Daoy (cell line): Measurements from ENCODE around the gene LGALS9. TPM values are rescaled to one million over a fixed set of nuclear protein-coding genes. Genes with fewer than 3 reads are reported as not detected.
"Not testable (repeated sequence)": the region's sequence is repeated elsewhere in the genome, so short reads cannot be mapped to it uniquely, and the experiment has no call there.

Source experiments
- DNase-seq: peaks from one replicate; pipeline ENCODE4 v3.0.0-alpha.2; 2015; ENCODE audit warnings: low read depth
- total RNA-seq: library from RNA; depleted of rRNA; stranded (reverse); fragments of >200 nt; shearing (Covaris generic); gene quantifications from 2 replicates; pipeline ENCODE4 v1.2.3, GENCODE V29; 2014

The LGALS9 gene
- total RNA-seq, 1 experiment from 2014 or later: 2.2 TPM

- no peak for DNase-seq
Measured at GRCh38 chr17:27654136-27654535, 23.1 kb downstream of the LGALS9 start.

GRCh38 chr17:27654654-27655524 is 23.9 kb downstream of the LGALS9 start:
- peak; percentile 80 for DNase-seq

- DNase-seq: not testable (repeated sequence)
Measured at GRCh38 chr17:27655525-27656111, 24.6 kb downstream of the LGALS9 start.

- not testable (repeated sequence) for DNase-seq
Measured at GRCh38 chr17:27656620-27657019, 25.6 kb downstream of the LGALS9 start.

DNA sequence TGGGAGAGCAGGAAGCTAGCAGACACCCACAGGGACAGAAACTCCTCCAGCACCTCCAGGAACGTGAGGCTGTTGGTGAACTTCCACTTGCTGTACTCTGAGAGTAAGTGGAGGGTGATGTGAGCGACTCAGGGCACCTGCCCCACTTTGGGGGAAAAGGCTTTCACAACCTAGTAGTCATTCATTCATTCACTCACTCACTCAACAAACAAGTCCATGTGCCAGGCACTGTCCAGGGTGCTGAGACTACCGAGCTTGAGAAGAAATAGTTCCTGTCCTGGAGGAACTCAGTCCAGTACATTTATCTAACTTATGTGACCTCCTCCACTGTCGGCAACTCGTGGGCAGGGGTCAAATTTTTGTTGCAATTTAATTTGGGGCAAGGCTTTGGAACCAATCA is 26.6 kb downstream of the LGALS9 start:
- DNase-seq: no peak

DNA sequence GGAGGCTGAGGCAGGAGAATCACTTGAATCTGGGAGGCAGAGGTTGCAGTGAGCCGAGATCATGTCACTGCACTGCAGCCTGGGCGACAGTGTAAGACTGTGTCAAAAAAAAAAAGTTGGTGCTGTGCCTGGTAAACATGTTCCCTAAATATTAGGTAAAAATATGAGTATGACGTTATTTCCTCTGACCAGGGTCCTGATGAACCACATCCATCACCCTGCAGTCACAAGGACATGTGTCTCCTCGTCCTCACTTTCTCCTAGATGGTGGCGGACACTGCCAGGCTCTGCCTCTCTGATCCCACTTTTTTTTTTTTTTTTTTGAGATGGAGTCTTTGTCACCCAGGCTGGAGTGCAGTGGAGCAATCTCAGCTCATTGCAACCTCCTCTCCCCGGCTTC is 28.7 kb downstream of the LGALS9 start:
- DNase-seq: no peak

- no peak for DNase-seq
Measured at GRCh38 chr17:27660436-27660835, 29.4 kb downstream of the LGALS9 start.

DNA sequence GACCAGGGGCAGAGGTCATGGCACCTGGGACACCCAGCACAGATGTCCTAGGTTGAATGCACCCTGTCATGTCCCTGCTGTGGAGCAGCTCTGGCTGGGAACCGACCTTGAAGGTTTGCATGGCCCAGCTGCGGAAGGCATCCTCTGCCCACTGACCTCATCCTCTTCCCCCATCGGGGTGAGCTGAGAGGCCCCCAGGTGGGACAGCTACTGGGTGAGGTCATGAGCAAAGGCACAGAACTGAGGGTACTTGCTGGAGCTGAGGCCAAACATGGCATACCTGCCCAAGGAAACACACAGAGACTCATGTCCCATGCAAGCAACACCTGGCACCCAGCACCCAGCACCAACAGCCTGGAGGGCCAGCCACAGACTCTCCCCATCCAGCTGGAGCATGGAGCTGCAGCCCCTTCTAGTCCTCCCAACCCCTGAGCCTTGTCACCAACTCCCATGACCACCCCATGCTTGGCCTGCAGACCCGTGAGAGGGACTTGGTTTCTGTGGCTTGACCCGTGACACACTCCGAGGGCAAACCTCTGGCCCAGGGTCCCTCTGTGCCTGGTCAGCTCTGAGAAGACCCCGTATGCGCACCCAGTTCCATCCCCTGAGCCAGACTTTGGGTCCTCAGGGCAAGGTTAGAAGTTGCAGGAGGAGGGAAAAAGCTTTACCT is 33.1 kb downstream of the LGALS9 start:
- no peak for DNase-seq

- DNase-seq: no peak
Measured at GRCh38 chr17:27664606-27664965, 33.6 kb downstream of the LGALS9 start.

DNA sequence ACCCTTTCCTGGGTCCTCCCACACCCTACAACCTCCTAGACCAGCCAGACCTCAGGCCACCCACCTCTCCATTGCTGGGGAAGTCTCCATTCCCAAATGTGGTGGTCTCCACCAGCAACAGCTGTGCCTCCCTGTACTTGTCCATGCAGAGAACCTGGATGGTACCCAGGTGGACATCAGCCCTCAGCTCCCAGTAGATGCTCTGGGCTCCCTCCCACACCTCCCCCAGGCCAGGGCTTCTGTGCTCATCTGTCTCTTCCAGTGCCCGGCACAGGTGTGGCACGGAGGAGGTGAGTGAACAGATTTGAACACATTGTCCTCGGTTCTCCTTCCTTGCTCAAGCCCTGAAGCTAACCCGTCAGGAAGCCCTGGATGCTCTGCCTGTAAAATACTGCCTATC is 34.6 kb downstream of the LGALS9 start:
- DNase-seq: no peak

DNA sequence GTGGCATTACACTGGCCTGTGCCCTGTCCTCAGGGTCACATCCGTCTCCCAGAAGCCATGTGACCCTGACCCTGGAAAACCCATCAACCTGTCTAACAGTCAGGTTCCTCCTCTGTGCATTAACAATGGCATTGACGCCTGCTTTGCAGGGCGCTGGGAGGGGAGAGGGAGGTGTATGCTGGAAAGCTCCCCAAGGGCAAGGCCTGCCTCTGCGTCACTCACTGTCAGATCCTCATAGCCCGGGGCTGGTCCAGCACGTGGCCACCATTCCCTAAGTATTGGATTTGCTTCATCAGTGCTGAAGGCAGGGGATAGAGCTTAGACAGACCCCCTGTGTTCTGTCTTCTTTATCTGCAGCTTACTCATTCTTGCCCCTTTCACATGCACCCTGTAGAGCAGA is 35.3 kb downstream of the LGALS9 start:
- DNase-seq: not testable (repeated sequence)

DNA sequence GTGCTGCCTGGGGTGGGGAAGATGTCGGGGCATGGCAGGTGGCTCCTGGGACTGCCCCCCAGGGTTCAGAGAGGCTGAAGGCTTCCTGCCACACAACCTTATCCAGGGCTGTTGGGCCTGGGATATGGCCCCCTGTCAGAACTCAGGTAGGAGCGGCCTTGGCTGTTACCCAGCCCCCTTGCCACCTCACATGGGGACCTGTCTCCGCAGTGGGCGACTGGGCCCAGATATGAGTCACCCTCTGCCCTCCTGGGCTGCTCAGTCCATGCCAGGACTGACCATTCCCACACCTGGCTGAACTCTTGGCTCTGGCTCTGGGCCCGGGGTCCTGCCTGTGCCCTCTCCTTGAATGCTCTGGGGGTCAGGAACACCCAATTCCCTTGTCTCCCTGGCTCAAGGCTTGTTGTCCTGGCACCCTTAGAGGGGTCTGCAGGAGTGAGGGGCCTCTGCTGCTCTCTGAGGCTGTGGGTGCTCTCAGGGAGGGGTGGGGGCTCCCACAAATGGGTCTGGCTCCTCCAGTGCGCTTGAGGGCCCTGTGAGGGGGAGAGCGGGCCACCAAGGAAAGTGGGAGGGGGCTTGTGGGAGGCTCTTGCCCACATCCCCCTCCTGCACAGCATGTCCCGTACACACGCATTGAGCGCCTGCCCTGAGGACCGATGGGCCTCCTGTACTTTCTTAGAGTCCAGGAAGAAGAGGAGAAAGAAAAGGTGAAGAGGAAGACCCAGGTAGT is 36.0 kb downstream of the LGALS9 start:
- no peak for DNase-seq

DNA sequence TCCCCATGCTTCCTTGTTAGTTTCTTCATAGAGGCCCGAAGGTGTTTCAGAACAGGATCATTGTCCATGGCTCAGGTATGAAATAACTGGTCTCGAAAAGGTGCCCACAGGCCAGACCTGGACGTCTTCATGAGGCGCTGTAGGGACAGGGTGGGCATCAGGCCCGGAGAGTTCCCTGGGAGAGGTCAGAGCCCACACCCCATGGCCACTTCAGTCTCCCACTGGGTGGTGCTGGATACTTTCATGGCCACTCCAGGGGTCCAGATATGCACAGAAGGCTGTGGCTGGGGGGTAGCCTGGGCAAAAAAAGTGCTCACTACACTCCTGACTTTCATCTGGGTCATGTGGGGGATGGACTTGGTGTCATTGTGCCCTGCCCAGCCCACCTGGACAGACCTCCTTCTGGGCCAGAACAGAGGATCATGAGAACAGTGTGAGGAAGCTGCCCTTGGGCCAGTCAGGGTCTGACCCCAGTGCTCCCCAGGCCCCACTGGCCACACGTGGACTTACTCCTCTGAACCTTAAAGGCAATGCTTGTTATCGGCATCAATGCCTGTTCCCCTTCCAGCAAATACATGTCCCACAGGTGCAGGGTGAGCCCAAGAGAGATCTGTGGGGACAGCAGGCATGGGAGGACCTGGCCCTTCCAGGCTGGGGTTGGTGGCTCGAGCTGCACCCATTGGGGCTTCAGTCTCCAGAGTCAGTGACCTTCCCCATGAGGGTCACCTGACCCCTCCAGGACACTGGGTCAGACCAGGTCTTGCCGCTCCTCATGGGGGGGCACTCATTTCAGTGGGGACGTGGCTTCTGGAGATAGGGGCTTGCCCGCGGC is 36.9 kb downstream of the LGALS9 start:
- no peak for DNase-seq

- DNase-seq: no peak
Measured at GRCh38 chr17:27668488-27668823, 37.5 kb downstream of the LGALS9 start.

DNA sequence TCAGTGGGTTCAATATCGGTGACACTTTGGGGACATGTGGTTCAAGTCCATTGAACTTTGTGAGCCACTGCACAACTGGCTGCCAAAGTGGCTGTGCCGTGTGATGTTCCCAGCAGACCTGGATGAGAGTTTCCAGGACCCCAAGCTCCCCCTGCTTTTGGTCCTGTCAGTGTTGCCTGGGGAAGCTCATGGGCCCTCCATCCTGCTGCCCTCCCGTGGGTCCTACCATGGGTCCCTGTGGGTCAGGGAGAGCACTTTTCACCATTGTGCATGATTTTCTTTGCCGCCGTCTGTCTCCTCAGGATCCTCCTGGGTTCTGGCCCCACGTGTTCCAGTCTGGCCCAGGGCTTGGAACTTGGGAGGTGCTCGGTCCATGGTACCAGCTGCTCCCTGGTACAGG is 38.1 kb downstream of the LGALS9 start:
- DNase-seq: no peak

- no peak for DNase-seq
Measured at GRCh38 chr17:27669850-27670249, 38.9 kb downstream of the LGALS9 start.

GRCh38 chr17:27670791-27671590 is 40.0 kb downstream of the LGALS9 start:
- no peak for DNase-seq

GRCh38 chr17:27671591-27671910 is 40.6 kb downstream of the LGALS9 start:
- no peak for DNase-seq

GRCh38 chr17:27671977-27672480 is 41.0 kb downstream of the LGALS9 start:
- DNase-seq: not testable (repeated sequence)

DNA sequence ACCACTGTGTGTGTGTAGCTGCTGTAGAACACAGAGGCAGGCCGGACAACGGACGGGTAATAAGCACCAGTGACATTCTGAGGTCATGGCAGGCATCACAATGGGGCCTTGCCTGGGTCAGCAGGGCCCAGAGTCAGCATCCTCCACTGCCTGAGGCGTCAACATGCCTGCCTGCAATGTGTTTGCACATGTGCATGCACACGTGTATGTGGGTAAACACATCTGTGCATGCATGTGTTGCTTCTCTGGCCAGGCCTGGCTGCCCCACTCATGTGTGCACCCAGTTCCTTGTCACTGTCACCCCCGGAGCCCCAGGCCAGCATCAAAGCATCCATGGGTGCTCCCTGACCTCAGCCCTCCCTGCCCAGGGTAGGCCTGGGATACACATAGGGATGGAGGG is 43.3 kb downstream of the LGALS9 start:
- no peak for DNase-seq

DNA sequence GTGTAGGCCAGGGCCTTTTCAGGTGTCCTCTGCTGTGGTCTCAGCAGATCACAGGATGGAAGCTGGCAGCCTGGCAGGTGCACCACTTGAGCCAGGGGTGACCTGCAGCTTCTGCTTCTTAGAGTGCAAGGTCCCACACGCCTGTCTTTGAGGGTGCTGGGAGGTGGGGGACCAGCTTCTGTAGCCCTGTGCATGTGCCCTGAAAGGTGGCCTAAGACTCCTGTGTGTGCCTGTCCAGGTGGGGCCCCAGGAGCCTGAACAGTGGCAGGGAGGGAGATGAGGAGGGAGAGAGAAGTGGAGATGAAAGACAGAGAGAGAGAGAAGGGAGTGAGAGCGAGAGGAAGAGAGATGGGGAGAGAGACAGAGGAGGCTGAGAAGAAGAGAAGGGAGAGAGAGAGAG is 46.2 kb downstream of the LGALS9 start:
- no peak for DNase-seq
